Stimulated activated CD4-positive, alpha-beta T cell treated with anti-CD3 and anti-CD28 coated beads, Interleukin-15, amount 100 ng/mL, for 24 hours (primary cell): ENCODE results near the gene LIPT1.
A peak's percentile ranks its signal among the peaks of the same experiment; 100 is the strongest.
"Not testable (repeated sequence)": the region's sequence is repeated elsewhere in the genome, so short reads cannot be mapped to it uniquely, and the experiment has no call there.

Source experiments
- DNase-seq: peaks from one replicate; pipeline ENCODE4 v3.0.0-alpha.2; 2020

The LIPT1 gene

GRCh38 chr2:99180755-99181623 is 26.2 kb downstream of the LIPT1 start, which contains the start of the genes MITD1 and MRPL30:
Gene MITD1 (minus strand): TSS chr2:99181058. CDS start chr2:99180981, 77 bp downstream.
Gene MRPL30 (plus strand): TSS chr2:99181184. CDS start chr2:99186204, 5,020 bp downstream.
- peak; percentile 89 for DNase-seq

GRCh38 chr2:99181624-99182000 is 26.8 kb downstream of the LIPT1 start:
- no peak for DNase-seq

GRCh38 chr2:99183025-99183424 is 28.3 kb downstream of the LIPT1 start:
- no peak for DNase-seq

GRCh38 chr2:99184811-99185210 is 30.0 kb downstream of the LIPT1 start:
- DNase-seq, result no peak

- no peak for DNase-seq
Observed at GRCh38 chr2:99187011-99187410, 32.2 kb downstream of the LIPT1 start.

- no peak for DNase-seq
Observed at GRCh38 chr2:99188357-99188756, 33.6 kb downstream of the LIPT1 start.

GRCh38 chr2:99190548-99190947 is 35.8 kb downstream of the LIPT1 start:
- DNase-seq, result no peak

GRCh38 chr2:99192364-99192763 is 37.6 kb downstream of the LIPT1 start:
- DNase-seq, result not testable (repeated sequence)

GRCh38 chr2:99198103-99198841 is 43.5 kb downstream of the LIPT1 start:
- no peak for DNase-seq

- DNase-seq, result no peak
Observed at GRCh38 chr2:99200076-99200800, 45.5 kb downstream of the LIPT1 start.

- no peak for DNase-seq
Observed at GRCh38 chr2:99201959-99202678, 47.4 kb downstream of the LIPT1 start.

GRCh38 chr2:99205491-99205890 is 50.7 kb downstream of the LIPT1 start:
- no peak for DNase-seq
